SJSA1 (cell line): ENCODE results near the gene FOXK2. TPM values are rescaled to one million over a fixed set of nuclear protein-coding genes. Genes with fewer than 3 reads are reported as not detected.
"Not testable (repeated sequence)": the region's sequence is repeated elsewhere in the genome, so short reads cannot be mapped to it uniquely, and the experiment has no call there.

Source experiments
- DNase-seq, 2 experiments: peaks; one replicate each; pipeline ENCODE4 v3.0.0-alpha.2; 2015 to 2020; ENCODE audit warnings: low spot score in 2 of 2, low read depth in 1 of 2
- H3K27ac ChIP-seq: fragments of 250-450 bp; sonication (Bioruptor Pico); 2 replicates; pipeline ENCODE4 v1.5.1; 2020; ENCODE audit warnings: mild to moderate bottlenecking, moderate library complexity
- H3K27me3 ChIP-seq: fragments of 250-450 bp; sonication (Bioruptor Pico); replicated peaks from 2 replicates; pipeline ENCODE4 v1.5.1; 2020; ENCODE audit warnings: mild to moderate bottlenecking, moderate library complexity
- H3K36me3 ChIP-seq: fragments of 250-450 bp; sonication (Bioruptor Pico); 2 replicates; pipeline ENCODE4 v1.5.1; 2020; ENCODE audit warnings: mild to moderate bottlenecking
- H3K4me1 ChIP-seq: fragments of 250-450 bp; sonication (Bioruptor Pico); replicated peaks from 2 replicates; pipeline ENCODE4 v1.6.1; 2021; ENCODE audit warnings: mild to moderate bottlenecking
- H3K4me3 ChIP-seq: fragments of 250-450 bp; sonication (Bioruptor Pico); 2 replicates; pipeline ENCODE4 v1.5.1; 2020; ENCODE audit warnings: mild to moderate bottlenecking
- H3K9me3 ChIP-seq: fragments of 250-450 bp; sonication (Bioruptor Pico); replicated peaks from 2 replicates; pipeline ENCODE4 v1.5.1; 2020; ENCODE audit warnings: mild to moderate bottlenecking
- total RNA-seq: library from RNA; depleted of rRNA; stranded (reverse); fragments of >200 nt; shearing (Covaris generic); gene quantifications from 2 replicates; pipeline ENCODE4 v1.2.3, GENCODE V29; 2014

FOXK2 gene
- total RNA-seq, 1 experiment from 2014 or later = 54.9 TPM

- DNase-seq = no peak
- no peaks in the 10 kb centered on the region for H3K27me3 ChIP-seq
- no peak overlapping the region for H3K27ac ChIP-seq
- H3K4me1 ChIP-seq = no peaks in the 10 kb centered on the region
- H3K9me3 ChIP-seq = no peaks in the 10 kb centered on the region
- H3K36me3 ChIP-seq = no peaks in the 10 kb centered on the region
- H3K4me3 ChIP-seq = no peak overlapping the region
Observed at GRCh38 chr17:82503728-82504308, 15.7 kb upstream of the FOXK2 start.

GRCh38 chr17:82505296-82505695 is 14.2 kb upstream of the FOXK2 start:
- Histone ChIP-seq H3K4me3 (no peak overlapping the region), H3K27me3 (no peaks in the 10 kb centered on the region), H3K9me3 (no peaks in the 10 kb centered on the region), H3K27ac (no peak overlapping the region), H3K36me3 (no peaks in the 10 kb centered on the region), H3K4me1 (no peaks in the 10 kb centered on the region)
- DNase-seq = no peak

- not testable (repeated sequence) for H3K27ac ChIP-seq, H3K9me3 ChIP-seq, H3K4me3 ChIP-seq, H3K4me1 ChIP-seq, H3K36me3 ChIP-seq, H3K27me3 ChIP-seq, DNase-seq
Observed at GRCh38 chr17:82506402-82506801, 13.1 kb upstream of the FOXK2 start.

- Histone ChIP-seq H3K27me3 (no peaks in the 10 kb centered on the region), H3K9me3 (no peaks in the 10 kb centered on the region), H3K4me3 (no peak overlapping the region), H3K36me3 (no peaks in the 10 kb centered on the region), H3K27ac (no peak overlapping the region), H3K4me1 (0 out of 2 replicates have a peak, but pooled peaks cover 4% of the 10 kb centered on the region)
- no peak for DNase-seq
Observed at GRCh38 chr17:82507631-82508175, 11.8 kb upstream of the FOXK2 start.

GRCh38 chr17:82511642-82512041 is 7.9 kb upstream of the FOXK2 start:
- H3K27me3 ChIP-seq = not testable (repeated sequence)

GRCh38 chr17:82513864-82514263 is 5.7 kb upstream of the FOXK2 start:
- not testable (repeated sequence) for H3K4me1 ChIP-seq, H3K27ac ChIP-seq, DNase-seq, H3K27me3 ChIP-seq, H3K9me3 ChIP-seq, H3K36me3 ChIP-seq, H3K4me3 ChIP-seq

More at GRCh38 chr17:82511642-82512041, 7.9 kb upstream of the FOXK2 start:
- H3K27ac ChIP-seq, H3K4me3 ChIP-seq, DNase-seq, H3K9me3 ChIP-seq, H3K4me1 ChIP-seq, H3K36me3 ChIP-seq: not testable (repeated sequence)

GRCh38 chr17:82517230-82517865 is 2.2 kb upstream of the FOXK2 start:
- H3K27me3 ChIP-seq = no peaks in the 10 kb centered on the region
- H3K4me1 ChIP-seq = peaks cover 24% of the 10 kb centered on the region
- peaks cover 6% of the 10 kb centered on the region for H3K9me3 ChIP-seq
- H3K27ac ChIP-seq = no peak overlapping the region
- peaks cover 17% of the 10 kb centered on the region for H3K36me3 ChIP-seq
- H3K4me3 ChIP-seq = no peak overlapping the region
- DNase-seq = no peak

- peaks cover 28% of the 10 kb centered on the region for H3K36me3 ChIP-seq
- H3K4me3 ChIP-seq = peak overlapping the region; percentile 85
Observed at GRCh38 chr17:82519971-82520903, 705 bp downstream of the FOXK2 start.

GRCh38 chr17:82524540-82524939 is 5.0 kb downstream of the FOXK2 start:
- H3K4me1 ChIP-seq = peaks cover 24% of the 10 kb centered on the region
- H3K27me3 ChIP-seq = no peaks in the 10 kb centered on the region
- DNase-seq = no peak
- no peak overlapping the region for H3K27ac ChIP-seq
- peaks cover 28% of the 10 kb centered on the region for H3K36me3 ChIP-seq
- H3K9me3 ChIP-seq = no peaks in the 10 kb centered on the region; the same call in 1 of the 2 replicates
- no peak overlapping the region for H3K4me3 ChIP-seq

More at GRCh38 chr17:82519971-82520903, 705 bp downstream of the FOXK2 start:
- Histone ChIP-seq H3K27me3 (no peaks in the 10 kb centered on the region), H3K9me3 (peaks cover 2% of the 10 kb centered on the region; the same call in 1 of the 2 replicates), H3K4me1 (peaks cover 24% of the 10 kb centered on the region), H3K27ac (peak overlapping the region; percentile 43; the same call in 1 of the 2 replicates)
- peak in 1 of 2 experiments; percentile 51 for DNase-seq

- H3K9me3 ChIP-seq = no peaks in the 10 kb centered on the region; the same call in 1 of the 2 replicates
- DNase-seq = no peak
- H3K4me1 ChIP-seq = peaks cover 31% of the 10 kb centered on the region
- H3K36me3 ChIP-seq = peaks cover 19% of the 10 kb centered on the region
- no peaks in the 10 kb centered on the region for H3K27me3 ChIP-seq
- no peak overlapping the region for H3K27ac ChIP-seq
- H3K4me3 ChIP-seq = no peak overlapping the region
Observed at GRCh38 chr17:82525712-82526111, 6.2 kb downstream of the FOXK2 start.

GRCh38 chr17:82527898-82528297 is 8.4 kb downstream of the FOXK2 start:
- DNase-seq = no peak
- Histone ChIP-seq H3K36me3 (peaks cover 7% of the 10 kb centered on the region; the same call in 1 of the 2 replicates), H3K4me3 (no peak overlapping the region), H3K27ac (no peak overlapping the region), H3K9me3 (no peaks in the 10 kb centered on the region), H3K4me1 (peaks cover 33% of the 10 kb centered on the region), H3K27me3 (no peaks in the 10 kb centered on the region)

GRCh38 chr17:82528484-82529265 is 9.1 kb downstream of the FOXK2 start:
- Histone ChIP-seq H3K4me1 (peaks cover 33% of the 10 kb centered on the region), H3K27ac (no peak overlapping the region), H3K9me3 (no peaks in the 10 kb centered on the region), H3K27me3 (no peaks in the 10 kb centered on the region), H3K36me3 (peaks cover 3% of the 10 kb centered on the region; the same call in 1 of the 2 replicates), H3K4me3 (no peak overlapping the region)
- DNase-seq = peak; percentile 30 to 63

- DNase-seq = no peak
- no peak overlapping the region for H3K4me3 ChIP-seq
- H3K27me3 ChIP-seq = no peaks in the 10 kb centered on the region
- peaks cover 35% of the 10 kb centered on the region for H3K4me1 ChIP-seq
- no peaks in the 10 kb centered on the region for H3K9me3 ChIP-seq
- H3K27ac ChIP-seq = 0 out of 2 replicates have a peak overlapping the region, but pooled peaks have one; percentile 0
- no peaks in the 10 kb centered on the region for H3K36me3 ChIP-seq
Observed at GRCh38 chr17:82529914-82530300, 10.4 kb downstream of the FOXK2 start.
